HCT116 (cell line): Measurements from ENCODE around the gene QKI. TPM values are rescaled to one million over a fixed set of nuclear protein-coding genes. Genes with fewer than 3 reads are reported as not detected.

Experiments used
- ATAC-seq: fragments of 200-7000 bp; cut with Tn5 transposase; 2 replicates; pipeline ENCODE4 v1.9.1; 2020; ENCODE audit warnings: mild to moderate bottlenecking, moderate library complexity
- BruUV-seq: library from RNA; stranded (reverse); fragments of 400-500 nt; replicated peaks from 2 replicates; lab custom pipeline; 2021; lab: Mats Ljungman, UMichigan
- CTCF ChIA-PET: fragments of 300-600 bp; sonication (Branson Sonifier 250); formaldehyde crosslinking; loops from one replicate; lab custom pipeline; 2021; ENCODE audit warnings: antibody characterized with exemption; lab: Charles Lee
- POLR2A ChIA-PET: fragments of 300-600, 350-600 bp; sonication (Branson Sonifier 250); formaldehyde crosslinking; loops from one replicate; lab custom pipeline; 2021; ENCODE audit warnings: antibody characterized with exemption; lab: Charles Lee
- RAD21 ChIA-PET, 2 experiments: fragments of 300-600 bp; sonication (Branson Sonifier 250); formaldehyde crosslinking; loops; one replicate each; lab custom pipeline; 2023; ENCODE audit warnings: low total read pairs in 2 of 2; ENCODE audit not compliant: uncharacterized antibody in 2 of 2, unreplicated experiment in 2 of 2, low non-redundant PET in 1 of 2; lab: Charles Lee
- DNase-seq: peaks from one replicate; pipeline ENCODE4 v3.0.0-alpha.2; 2010; ENCODE audit warnings: low read depth, low spot score
- H2AFZ ChIP-seq: fragments of 200-600 bp; shearing (Covaris generic), sonication (generic); 2 replicates; pipeline ENCODE4 v1.6.1; 2017; ENCODE audit warnings: low read depth, mixed run types, mixed read lengths, antibody characterized with exemption, low read length; ENCODE audit not compliant: poor library complexity, severe bottlenecking
- H3K27ac ChIP-seq: 2 replicates; pipeline ENCODE4 v1.5.1; 2012; ENCODE audit warnings: low read depth, low read length
- H3K27me3 ChIP-seq: fragments of 200-600 bp; sonication (generic); 2 replicates; pipeline ENCODE4 v1.6.1; 2016; ENCODE audit warnings: mixed run types, low read length, mixed read lengths; ENCODE audit not compliant: insufficient read depth
- H3K36me3 ChIP-seq, 2 experiments: fragments of 200-500 bp in 1 of 2; fragments of 200-600 bp in 1 of 2; sonication (Bioruptor generic) in 1 of 2; sonication (generic) in 1 of 2; 2 replicates each; pipeline versions ENCODE4 v1.5.1 to v1.6.1; 2014 to 2016; ENCODE audit warnings: low read length in 2 of 2, inconsistent platforms in 1 of 2, mixed read lengths in 1 of 2, mixed run types in 1 of 2; ENCODE audit not compliant: insufficient read depth in 2 of 2, control insufficient read depth in 1 of 2
- H3K4me1 ChIP-seq, 2 experiments: fragments of 200-600 bp in 1 of 2; sonication (generic) in 1 of 2; 2 replicates each; pipeline versions ENCODE4 v1.5.1 to v1.6.1; 2012 to 2017; ENCODE audit warnings: low read length in 2 of 2, inconsistent platforms in 1 of 2, mild to moderate bottlenecking in 1 of 2, mixed read lengths in 1 of 2, mixed run types in 1 of 2, moderate library complexity in 1 of 2; ENCODE audit not compliant: insufficient read depth in 2 of 2, control insufficient read depth in 1 of 2
- H3K4me2 ChIP-seq: fragments of 200-600 bp; sonication (generic); 2 replicates; pipeline ENCODE4 v1.6.1; 2017; ENCODE audit warnings: mixed run types, low read length, mixed read lengths
- H3K4me3 ChIP-seq, 2 experiments: fragments of 200-600 bp in 1 of 2; sonication (generic) in 1 of 2; replicated peaks in 1 of 2; 2 replicates each; pipeline ENCODE4 v1.5.1; 2011 to 2016; ENCODE audit warnings: low read length in 2 of 2, control low read depth in 1 of 2, low read depth in 1 of 2, mild to moderate bottlenecking in 1 of 2, mixed read lengths in 1 of 2, mixed run types in 1 of 2
- H3K79me2 ChIP-seq: fragments of 200-600 bp; sonication (generic); 2 replicates; pipeline ENCODE4 v1.6.1; 2017; ENCODE audit warnings: mild to moderate bottlenecking, mixed run types, low read length, moderate library complexity, mixed read lengths; ENCODE audit not compliant: insufficient read depth
- H3K9ac ChIP-seq: fragments of 200-600 bp; sonication (generic); 2 replicates; pipeline ENCODE4 v1.6.1; 2016; ENCODE audit warnings: low read length, mixed read lengths
- H3K9me2 ChIP-seq: fragments of 200-600 bp; sonication (generic), shearing (Covaris generic); 2 replicates; pipeline ENCODE4 v1.6.1; 2017; ENCODE audit warnings: mixed run types, mild to moderate bottlenecking, moderate library complexity; ENCODE audit not compliant: insufficient read depth
- H3K9me3 ChIP-seq, 2 experiments: fragments of 200-500 bp in 1 of 2; fragments of 200-600 bp in 1 of 2; sonication (Bioruptor generic) in 1 of 2; sonication (generic) in 1 of 2; 2 replicates each; pipeline ENCODE4 v1.6.1; 2014 to 2017; ENCODE audit warnings: low read length in 2 of 2, mixed read lengths in 2 of 2, inconsistent platforms in 1 of 2, low read depth in 1 of 2, mild to moderate bottlenecking in 1 of 2, mixed run types in 1 of 2, moderate library complexity in 1 of 2; ENCODE audit not compliant: control insufficient read depth in 1 of 2, insufficient read depth in 1 of 2
- H4K20me1 ChIP-seq: fragments of 200-600 bp; sonication (generic), shearing (Covaris generic); 2 replicates; pipeline ENCODE4 v1.6.1; 2017; ENCODE audit warnings: mixed run types, mild to moderate bottlenecking, moderate library complexity; ENCODE audit not compliant: insufficient read depth
- CBX3 ChIP-seq: IDR thresholded peaks from 2 replicates; pipeline ENCODE4 v1.6.1; 2012; ENCODE audit warnings: low read depth
- CTCF ChIP-seq, 3 experiments: fragments of 200-600 bp in 1 of 3; sonication (generic) in 1 of 3; IDR thresholded peaks in 2 of 3; conservative IDR thresholded peaks in 1 of 3; 2 replicates each; pipeline ENCODE4 v1.5.1; 2012 to 2017; ENCODE audit warnings: low read depth in 2 of 3, low read length in 2 of 3, antibody characterized with exemption in 1 of 3, borderline replicate concordance in 1 of 3, control low read depth in 1 of 3, mild to moderate bottlenecking in 1 of 3, mixed read lengths in 1 of 3, mixed run types in 1 of 3, moderate library complexity in 1 of 3; ENCODE audit not compliant: insufficient read depth in 1 of 3
- ELF1 ChIP-seq: IDR thresholded peaks from 2 replicates; pipeline ENCODE4 v1.6.1; 2012; ENCODE audit warnings: low read depth, borderline replicate concordance
- EZH2phosphoT487 ChIP-seq: fragments of 200-600 bp; IDR thresholded peaks from 2 replicates; pipeline ENCODE4 v1.6.1; 2018; ENCODE audit warnings: antibody characterized with exemption, borderline replicate concordance
- JUND ChIP-seq: IDR thresholded peaks from 2 replicates; pipeline ENCODE4 v1.6.1; 2012
- MAX ChIP-seq: IDR thresholded peaks from 2 replicates; pipeline ENCODE4 v1.6.1; 2012
- RAD21 ChIP-seq: IDR thresholded peaks from 2 replicates; pipeline ENCODE4 v1.6.1; 2012; ENCODE audit warnings: low read depth, mild to moderate bottlenecking
- SIN3A ChIP-seq: IDR thresholded peaks from 2 replicates; pipeline ENCODE4 v1.6.1; 2012; ENCODE audit warnings: low read depth
- SP1 ChIP-seq: IDR thresholded peaks from 2 replicates; pipeline ENCODE4 v1.6.1; 2012; ENCODE audit warnings: low read depth
- ZBTB33 ChIP-seq: IDR thresholded peaks from 2 replicates; pipeline ENCODE4 v1.6.1; 2011; ENCODE audit warnings: mild to moderate bottlenecking, low read length, moderate library complexity; ENCODE audit not compliant: insufficient replicate concordance; ENCODE audit errors: extremely low read depth
- ZFX ChIP-seq: fragments of 450-650 bp; IDR thresholded peaks from 2 replicates; pipeline ENCODE4 v1.6.1; 2017
- ZNF274 ChIP-seq: fragments of 200-500 bp; sonication (Bioruptor generic); IDR thresholded peaks from 2 replicates; pipeline ENCODE4 v1.6.1; 2014; ENCODE audit warnings: mild to moderate bottlenecking, low read depth, low read length, inconsistent platforms
- intact Hi-C: fragments of 100-400 bp; cut with micrococcal nuclease; formaldehyde crosslinking; loops from 2 replicates; pipeline ENCODE4 v1.10.0; 2022
- total RNA-seq: library from RNA; stranded (reverse); gene quantifications from one replicate; pipeline ENCODE4 v1.2.1, GENCODE V29; 2021; ENCODE audit not compliant: unreplicated experiment
- TF ChIP-seq, protein P1 (sequence below): IDR thresholded peaks from 2 replicates; pipeline ENCODE4 v1.6.1; 2012
- TF ChIP-seq, protein P2 (sequence below): IDR thresholded peaks from 2 replicates; pipeline ENCODE4 v1.6.1; 2012; ENCODE audit warnings: low read depth

The QKI gene
- total RNA-seq, 1 experiment from 2014 or later = 35.3 TPM

- TF ChIP-seq JUND (no peak), ZFX (no peak), SP1 (no peak), RAD21 (no peak), CTCF (IDR thresholded peaks at IDR 0.05 in 2 of 3, conservative IDR thresholded peaks at IDR 0.05 in 1 of 3; ENCODE audit: borderline replicate concordance in 1 of 3, insufficient read depth in 1 of 3, low read depth in 2 of 3, low read length in 2 of 3) (no peak), EZH2phosphoT487 (no peak), CBX3 (no peak), MAX (no peak), ZNF274 (no peak), SIN3A (no peak), ELF1 (no peak), ZBTB33 (no peak)
- TF ChIP-seq, protein P1, sequence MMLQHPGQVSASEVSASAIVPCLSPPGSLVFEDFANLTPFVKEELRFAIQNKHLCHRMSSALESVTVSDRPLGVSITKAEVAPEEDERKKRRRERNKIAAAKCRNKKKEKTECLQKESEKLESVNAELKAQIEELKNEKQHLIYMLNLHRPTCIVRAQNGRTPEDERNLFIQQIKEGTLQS = no peak
- TF ChIP-seq, protein P2, sequence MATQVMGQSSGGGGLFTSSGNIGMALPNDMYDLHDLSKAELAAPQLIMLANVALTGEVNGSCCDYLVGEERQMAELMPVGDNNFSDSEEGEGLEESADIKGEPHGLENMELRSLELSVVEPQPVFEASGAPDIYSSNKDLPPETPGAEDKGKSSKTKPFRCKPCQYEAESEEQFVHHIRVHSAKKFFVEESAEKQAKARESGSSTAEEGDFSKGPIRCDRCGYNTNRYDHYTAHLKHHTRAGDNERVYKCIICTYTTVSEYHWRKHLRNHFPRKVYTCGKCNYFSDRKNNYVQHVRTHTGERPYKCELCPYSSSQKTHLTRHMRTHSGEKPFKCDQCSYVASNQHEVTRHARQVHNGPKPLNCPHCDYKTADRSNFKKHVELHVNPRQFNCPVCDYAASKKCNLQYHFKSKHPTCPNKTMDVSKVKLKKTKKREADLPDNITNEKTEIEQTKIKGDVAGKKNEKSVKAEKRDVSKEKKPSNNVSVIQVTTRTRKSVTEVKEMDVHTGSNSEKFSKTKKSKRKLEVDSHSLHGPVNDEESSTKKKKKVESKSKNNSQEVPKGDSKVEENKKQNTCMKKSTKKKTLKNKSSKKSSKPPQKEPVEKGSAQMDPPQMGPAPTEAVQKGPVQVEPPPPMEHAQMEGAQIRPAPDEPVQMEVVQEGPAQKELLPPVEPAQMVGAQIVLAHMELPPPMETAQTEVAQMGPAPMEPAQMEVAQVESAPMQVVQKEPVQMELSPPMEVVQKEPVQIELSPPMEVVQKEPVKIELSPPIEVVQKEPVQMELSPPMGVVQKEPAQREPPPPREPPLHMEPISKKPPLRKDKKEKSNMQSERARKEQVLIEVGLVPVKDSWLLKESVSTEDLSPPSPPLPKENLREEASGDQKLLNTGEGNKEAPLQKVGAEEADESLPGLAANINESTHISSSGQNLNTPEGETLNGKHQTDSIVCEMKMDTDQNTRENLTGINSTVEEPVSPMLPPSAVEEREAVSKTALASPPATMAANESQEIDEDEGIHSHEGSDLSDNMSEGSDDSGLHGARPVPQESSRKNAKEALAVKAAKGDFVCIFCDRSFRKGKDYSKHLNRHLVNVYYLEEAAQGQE = no peak
- H3K4me2 ChIP-seq = no peak overlapping the region
- no peak for ATAC-seq
Observed at GRCh38 chr6:163607792-163608191, 193.3 kb downstream of the QKI start.

More at GRCh38 chr6:163607792-163608191, 193.3 kb downstream of the QKI start:
- H3K27ac ChIP-seq = no peak overlapping the region
- BruUV-seq = no TSS peak
- RAD21 ChIA-PET = no interaction called here
- no peak overlapping the region for H3K4me3 ChIP-seq
- intact Hi-C loops = no loop called here
- no peak overlapping the region for H2AFZ ChIP-seq
- no peak for DNase-seq
- H3K9ac ChIP-seq = no peak overlapping the region
- H3K79me2 ChIP-seq = no peaks in the 10 kb centered on the region
- no peaks in the 10 kb centered on the region for H3K9me2 ChIP-seq
- no peaks in the 10 kb centered on the region for H4K20me1 ChIP-seq
- H3K36me3 ChIP-seq = no peaks in the 10 kb centered on the region
- POLR2A ChIA-PET = no interaction called here
- no peaks in the 10 kb centered on the region for H3K27me3 ChIP-seq
- no peaks in the 10 kb centered on the region for H3K9me3 ChIP-seq
- CTCF ChIA-PET = no interaction called here
- H3K4me1 ChIP-seq = no peaks in the 10 kb centered on the region
